ENCODE measurements around the gene IFI27L1.

The IFI27L1 gene

GRCh38 chr14:94048691-94049624 lies 32.2 kb upstream of the IFI27L1 start:
- H3K27ac ChIP-seq (ENCODE audit: low read depth in 2 of 2, low read length in 2 of 2) = no peak overlapping the region
- H3K9me3 ChIP-seq (ENCODE audit: control insufficient read depth in 2 of 2, low read length in 2 of 2) = no peaks in the 10 kb centered on the region
- no peak overlapping the region for H3K4me3 ChIP-seq (ENCODE audit: low read length in 2 of 2)
- H3K4me1 ChIP-seq (ENCODE audit: control insufficient read depth in 2 of 2, insufficient read depth in 2 of 2, low read length in 2 of 2) = no peaks in the 10 kb centered on the region
- no peaks in the 10 kb centered on the region for H3K27me3 ChIP-seq (ENCODE audit: control insufficient read depth in 2 of 2, insufficient read depth in 2 of 2, low read length in 2 of 2)
- H3K36me3 ChIP-seq (ENCODE audit: control insufficient read depth in 2 of 2, insufficient read depth in 2 of 2, low read length in 2 of 2) = peaks cover 75 to 86% of the 10 kb centered on the region in 2 donors
- no peak overlapping the region for H3K9ac ChIP-seq (ENCODE audit: low read depth in 1 of 2, low read length in 2 of 2)

- H3K9ac ChIP-seq (ENCODE audit: low read depth in 1 of 2, low read length in 2 of 2) = no peak overlapping the region
- H3K9me3 ChIP-seq (ENCODE audit: control insufficient read depth in 2 of 2, low read length in 2 of 2) = no peaks in the 10 kb centered on the region
- H3K27me3 ChIP-seq (ENCODE audit: control insufficient read depth in 2 of 2, insufficient read depth in 2 of 2, low read length in 2 of 2) = no peaks in the 10 kb centered on the region
- H3K4me3 ChIP-seq (ENCODE audit: low read length in 2 of 2) = no peak overlapping the region
- H3K36me3 ChIP-seq (ENCODE audit: control insufficient read depth in 2 of 2, insufficient read depth in 2 of 2, low read length in 2 of 2) = peaks cover 79 to 88% of the 10 kb centered on the region in 2 donors
- H3K27ac ChIP-seq (ENCODE audit: low read depth in 2 of 2, low read length in 2 of 2) = no peak overlapping the region
- H3K4me1 ChIP-seq (ENCODE audit: control insufficient read depth in 2 of 2, insufficient read depth in 2 of 2, low read length in 2 of 2) = no peaks in the 10 kb centered on the region
These were observed 31.5 kb upstream of the IFI27L1 start for GRCh38 chr14:94049625-94050023.

GRCh38 chr14:94050231-94050880 lies 30.8 kb upstream of the IFI27L1 start:
- H3K36me3 ChIP-seq (ENCODE audit: control insufficient read depth in 2 of 2, insufficient read depth in 2 of 2, low read length in 2 of 2) = peaks cover 82 to 90% of the 10 kb centered on the region in 2 donors
- no peak overlapping the region for H3K27ac ChIP-seq (ENCODE audit: low read depth in 2 of 2, low read length in 2 of 2)
- no peaks in the 10 kb centered on the region for H3K4me1 ChIP-seq (ENCODE audit: control insufficient read depth in 2 of 2, insufficient read depth in 2 of 2, low read length in 2 of 2)
- H3K27me3 ChIP-seq (ENCODE audit: control insufficient read depth in 2 of 2, insufficient read depth in 2 of 2, low read length in 2 of 2) = no peaks in the 10 kb centered on the region
- no peak overlapping the region for H3K9ac ChIP-seq (ENCODE audit: low read depth in 1 of 2, low read length in 2 of 2)
- H3K4me3 ChIP-seq (ENCODE audit: low read length in 2 of 2) = no peak overlapping the region
- no peaks in the 10 kb centered on the region for H3K9me3 ChIP-seq (ENCODE audit: control insufficient read depth in 2 of 2, low read length in 2 of 2)

- H3K27ac ChIP-seq (ENCODE audit: low read depth in 2 of 2, low read length in 2 of 2) = no peak overlapping the region
- H3K27me3 ChIP-seq (ENCODE audit: control insufficient read depth in 2 of 2, insufficient read depth in 2 of 2, low read length in 2 of 2) = no peaks in the 10 kb centered on the region
- H3K36me3 ChIP-seq (ENCODE audit: control insufficient read depth in 2 of 2, insufficient read depth in 2 of 2, low read length in 2 of 2) = peaks cover 84 to 91% of the 10 kb centered on the region in 2 donors
- H3K4me3 ChIP-seq (ENCODE audit: low read length in 2 of 2) = no peak overlapping the region
- no peak overlapping the region for H3K9ac ChIP-seq (ENCODE audit: low read depth in 1 of 2, low read length in 2 of 2)
- H3K4me1 ChIP-seq (ENCODE audit: control insufficient read depth in 2 of 2, insufficient read depth in 2 of 2, low read length in 2 of 2) = no peaks in the 10 kb centered on the region
- H3K9me3 ChIP-seq (ENCODE audit: control insufficient read depth in 2 of 2, low read length in 2 of 2) = no peaks in the 10 kb centered on the region
These were observed 30.0 kb upstream of the IFI27L1 start for GRCh38 chr14:94051115-94051514.

- H3K4me3 ChIP-seq (ENCODE audit: low read length in 2 of 2) = no peak overlapping the region
- H3K27me3 ChIP-seq (ENCODE audit: control insufficient read depth in 2 of 2, insufficient read depth in 2 of 2, low read length in 2 of 2) = no peaks in the 10 kb centered on the region
- H3K9me3 ChIP-seq (ENCODE audit: control insufficient read depth in 2 of 2, low read length in 2 of 2) = no peaks in the 10 kb centered on the region
- no peak overlapping the region for H3K9ac ChIP-seq (ENCODE audit: low read depth in 1 of 2, low read length in 2 of 2)
- H3K4me1 ChIP-seq (ENCODE audit: control insufficient read depth in 2 of 2, insufficient read depth in 2 of 2, low read length in 2 of 2) = no peaks in the 10 kb centered on the region
- no peak overlapping the region for H3K27ac ChIP-seq (ENCODE audit: low read depth in 2 of 2, low read length in 2 of 2)
- peaks cover 84 to 92% of the 10 kb centered on the region in 2 donors for H3K36me3 ChIP-seq (ENCODE audit: control insufficient read depth in 2 of 2, insufficient read depth in 2 of 2, low read length in 2 of 2)
These were observed 29.3 kb upstream of the IFI27L1 start for GRCh38 chr14:94051779-94052178.

GRCh38 chr14:94052199-94052598 lies 28.9 kb upstream of the IFI27L1 start:
- H3K27ac ChIP-seq (ENCODE audit: low read depth in 2 of 2, low read length in 2 of 2) = no peak overlapping the region
- peaks cover 84 to 92% of the 10 kb centered on the region in 2 donors for H3K36me3 ChIP-seq (ENCODE audit: control insufficient read depth in 2 of 2, insufficient read depth in 2 of 2, low read length in 2 of 2)

GRCh38 chr14:94052662-94053061 lies 28.4 kb upstream of the IFI27L1 start:
- Histone ChIP-seq H3K36me3 (ENCODE audit: control insufficient read depth in 2 of 2, insufficient read depth in 2 of 2, low read length in 2 of 2) (peaks cover 84 to 93% of the 10 kb centered on the region in 2 donors), H3K4me3 (ENCODE audit: low read length in 2 of 2) (no peak overlapping the region), H3K9me3 (ENCODE audit: control insufficient read depth in 2 of 2, low read length in 2 of 2) (no peaks in the 10 kb centered on the region), H3K27me3 (ENCODE audit: control insufficient read depth in 2 of 2, insufficient read depth in 2 of 2, low read length in 2 of 2) (no peaks in the 10 kb centered on the region), H3K9ac (ENCODE audit: low read depth in 1 of 2, low read length in 2 of 2) (no peak overlapping the region), H3K27ac (ENCODE audit: low read depth in 2 of 2, low read length in 2 of 2) (no peak overlapping the region), H3K4me1 (ENCODE audit: control insufficient read depth in 2 of 2, insufficient read depth in 2 of 2, low read length in 2 of 2) (no peaks in the 10 kb centered on the region)

More at GRCh38 chr14:94052199-94052598, 28.9 kb upstream of the IFI27L1 start:
- H3K4me1 ChIP-seq (ENCODE audit: control insufficient read depth in 2 of 2, insufficient read depth in 2 of 2, low read length in 2 of 2) = no peaks in the 10 kb centered on the region
- H3K4me3 ChIP-seq (ENCODE audit: low read length in 2 of 2) = no peak overlapping the region
- H3K9ac ChIP-seq (ENCODE audit: low read depth in 1 of 2, low read length in 2 of 2) = no peak overlapping the region
- H3K27me3 ChIP-seq (ENCODE audit: control insufficient read depth in 2 of 2, insufficient read depth in 2 of 2, low read length in 2 of 2) = no peaks in the 10 kb centered on the region
- H3K9me3 ChIP-seq (ENCODE audit: control insufficient read depth in 2 of 2, low read length in 2 of 2) = no peaks in the 10 kb centered on the region

GRCh38 chr14:94054401-94054800 lies 26.7 kb upstream of the IFI27L1 start:
- Histone ChIP-seq H3K4me1 (ENCODE audit: control insufficient read depth in 2 of 2, insufficient read depth in 2 of 2, low read length in 2 of 2) (peaks cover 2 to 7% of the 10 kb centered on the region in 2 donors), H3K9me3 (ENCODE audit: control insufficient read depth in 2 of 2, low read length in 2 of 2) (no peaks in the 10 kb centered on the region), H3K4me3 (ENCODE audit: low read length in 2 of 2) (no peak overlapping the region), H3K36me3 (ENCODE audit: control insufficient read depth in 2 of 2, insufficient read depth in 2 of 2, low read length in 2 of 2) (peaks cover 79 to 83% of the 10 kb centered on the region in 2 donors), H3K27me3 (ENCODE audit: control insufficient read depth in 2 of 2, insufficient read depth in 2 of 2, low read length in 2 of 2) (no peaks in the 10 kb centered on the region), H3K9ac (ENCODE audit: low read depth in 1 of 2, low read length in 2 of 2) (no peak overlapping the region), H3K27ac (ENCODE audit: low read depth in 2 of 2, low read length in 2 of 2) (no peak overlapping the region)

GRCh38 chr14:94054936-94055335 lies 26.2 kb upstream of the IFI27L1 start:
- H3K4me1 ChIP-seq (ENCODE audit: control insufficient read depth in 2 of 2, insufficient read depth in 2 of 2, low read length in 2 of 2) = peaks cover 2 to 7% of the 10 kb centered on the region in 2 donors
- H3K36me3 ChIP-seq (ENCODE audit: control insufficient read depth in 2 of 2, insufficient read depth in 2 of 2, low read length in 2 of 2) = peaks cover 79 to 85% of the 10 kb centered on the region in 2 donors
- no peaks in the 10 kb centered on the region for H3K27me3 ChIP-seq (ENCODE audit: control insufficient read depth in 2 of 2, insufficient read depth in 2 of 2, low read length in 2 of 2)
- no peak overlapping the region for H3K4me3 ChIP-seq (ENCODE audit: low read length in 2 of 2)
- no peak overlapping the region for H3K9ac ChIP-seq (ENCODE audit: low read depth in 1 of 2, low read length in 2 of 2)
- H3K27ac ChIP-seq (ENCODE audit: low read depth in 2 of 2, low read length in 2 of 2) = no peak overlapping the region
- no peaks in the 10 kb centered on the region for H3K9me3 ChIP-seq (ENCODE audit: control insufficient read depth in 2 of 2, low read length in 2 of 2)

All from mucosa of rectum (tissue), 2 donors.